WTC11 (cell line): ENCODE data around the gene PLEKHH3.

Source experiments
- ATF3 ChIP-seq: sonication (generic); formaldehyde crosslinking; conservative IDR thresholded peaks from 2 replicates; pipeline ENCODE4 v1.8.1; 2022; ENCODE audit warnings: mild to moderate bottlenecking, missing genetic modification reagents
- CTCF ChIP-seq: fragments of 200-600 bp; IDR thresholded peaks from 2 replicates; pipeline ENCODE4 v1.8.0; 2022; ENCODE audit warnings: antibody characterized with exemption
- MXD4 ChIP-seq: fragments of 250-450 bp; sonication (Bioruptor Pico); IDR thresholded peaks from 2 replicates; pipeline ENCODE4 v1.8.0; 2021; ENCODE audit warnings: mild to moderate bottlenecking, moderate library complexity, borderline replicate concordance
- SP1 ChIP-seq: sonication (generic); formaldehyde crosslinking; conservative IDR thresholded peaks from 2 replicates; pipeline ENCODE4 v1.8.1; 2022; ENCODE audit warnings: missing genetic modification reagents
- ZNF263 ChIP-seq: sonication (generic); formaldehyde crosslinking; IDR thresholded peaks from 2 replicates; pipeline ENCODE4 v1.8.1; 2022; ENCODE audit warnings: low read depth, mild to moderate bottlenecking, moderate library complexity, missing genetic modification reagents

DNA sequence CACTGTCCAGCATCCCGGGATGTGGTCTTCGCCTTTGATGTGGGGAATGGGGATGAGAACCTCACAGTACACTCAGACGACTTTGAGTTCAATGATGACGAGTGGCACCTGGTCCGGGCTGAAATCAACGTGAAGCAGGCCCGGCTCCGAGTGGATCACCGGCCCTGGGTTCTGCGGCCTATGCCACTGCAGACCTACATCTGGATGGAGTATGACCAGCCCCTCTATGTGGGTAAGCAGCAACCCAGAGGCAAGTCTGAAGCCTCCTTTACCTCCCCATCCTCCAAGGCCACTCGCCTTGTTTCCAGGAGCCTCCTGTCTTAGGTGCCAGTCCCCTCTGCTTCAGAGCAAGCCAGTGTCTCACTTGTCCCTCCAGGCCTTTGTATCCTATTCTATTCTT, 15.7 kb upstream of the PLEKHH3 start:
- TF ChIP-seq ATF3 (CRISPR knock-in tag) (no peak), MXD4 (no peak), CTCF (no peak), SP1 (CRISPR knock-in tag) (no peak), ZNF263 (CRISPR knock-in tag) (no peak)
